GM21515 (cell line): ENCODE measurements around the gene PATE3.

Experiments used
- ATAC-seq: cut with Tn5 transposase; IDR thresholded peaks from one replicate; pipeline ENCODE4 v1.9.1; 2021; ENCODE audit not compliant: unreplicated experiment

The PATE3 gene

GRCh38 chr11:125787827-125788226 lies at the start of gene PATE3:
TSS of gene PATE3 (plus strand) at chr11:125788127. CDS start at chr11:125788152, 25 bp downstream.
- ATAC-seq: no peak

GRCh38 chr11:125740617-125741016 lies 47.3 kb upstream of the PATE3 start:
- no peak for ATAC-seq

GRCh38 chr11:125743681-125744080 lies 44.2 kb upstream of the PATE3 start:
- ATAC-seq: no peak

GRCh38 chr11:125745979-125746378 lies 41.9 kb upstream of the PATE3 start, which contains the start of gene PATE1:
TSS of gene PATE1 (plus strand) at chr11:125746279. CDS start at chr11:125746305, 26 bp downstream.
- no peak for ATAC-seq

GRCh38 chr11:125750629-125751028 lies 37.3 kb upstream of the PATE3 start:
- no peak for ATAC-seq

- no peak for ATAC-seq
These were observed 31.9 kb upstream of the PATE3 start for GRCh38 chr11:125756050-125756449.

GRCh38 chr11:125762445-125762844 lies 25.5 kb upstream of the PATE3 start:
- ATAC-seq: no peak

- ATAC-seq: no peak
These were observed 24.4 kb upstream of the PATE3 start for GRCh38 chr11:125763483-125763882.

GRCh38 chr11:125766251-125766650 lies 21.7 kb upstream of the PATE3 start:
- no peak for ATAC-seq

- ATAC-seq: no peak
These were observed 19.4 kb upstream of the PATE3 start for GRCh38 chr11:125768336-125769046.

- no peak for ATAC-seq
These were observed 17.3 kb upstream of the PATE3 start for GRCh38 chr11:125770583-125770982.

GRCh38 chr11:125772834-125773505 lies 15.0 kb upstream of the PATE3 start:
- no peak for ATAC-seq

GRCh38 chr11:125773516-125773915 lies 14.4 kb upstream of the PATE3 start:
- ATAC-seq: no peak

GRCh38 chr11:125777309-125777708 lies 10.6 kb upstream of the PATE3 start:
- ATAC-seq: no peak

GRCh38 chr11:125778728-125779127 lies 9.2 kb upstream of the PATE3 start, which contains the start of gene PATE2:
TSS of gene PATE2 (minus strand) at chr11:125778828. CDS start at chr11:125778773, 55 bp downstream.
- ATAC-seq: no peak

- ATAC-seq: no peak
These were observed 3.2 kb upstream of the PATE3 start for GRCh38 chr11:125784678-125785077.

GRCh38 chr11:125790825-125791224 lies 2.9 kb downstream of the PATE3 start:
- no peak for ATAC-seq

GRCh38 chr11:125797641-125798040 lies 9.7 kb downstream of the PATE3 start:
- ATAC-seq: no peak

- no peak for ATAC-seq
These were observed 11.9 kb downstream of the PATE3 start for GRCh38 chr11:125799808-125800207.

GRCh38 chr11:125802387-125802786 lies 14.5 kb downstream of the PATE3 start:
- no peak for ATAC-seq

- ATAC-seq: no peak
These were observed 20.0 kb downstream of the PATE3 start for GRCh38 chr11:125807909-125808308.

GRCh38 chr11:125833016-125833415 lies 45.1 kb downstream of the PATE3 start, which contains the start of gene PATE4:
TSS of gene PATE4 (plus strand) at chr11:125833316. CDS start at chr11:125833360, 44 bp downstream.
- no peak for ATAC-seq
